Ovary (tissue), 9 donors: Measurements from ENCODE around the gene UST. TPM values are rescaled to one million over a fixed set of nuclear protein-coding genes. Genes with fewer than 3 reads are reported as not detected.

Experiments
- DNase-seq, 5 donors: peaks; one replicate each; pipeline ENCODE4 v3.0.0-alpha.2; 2019 to 2020
- H3K27ac ChIP-seq, 2 donors: fragments of 200-600 bp; one replicate each; pipeline versions ENCODE4 v1.5.1 to v1.8.0; 2019 to 2022
- H3K27me3 ChIP-seq: fragments of 200-600 bp; one replicate; pipeline ENCODE4 v1.8.0; 2022
- H3K36me3 ChIP-seq: fragments of 200-600 bp; sonication (generic); one replicate; pipeline ENCODE4 v1.5.1; 2019
- H3K4me1 ChIP-seq: one replicate; pipeline ENCODE4 v1.8.1; 2013; ENCODE audit warnings: mild to moderate bottlenecking, moderate library complexity; ENCODE audit not compliant: insufficient read depth
- H3K4me3 ChIP-seq: fragments of 200-600 bp; sonication (generic); one replicate; pipeline ENCODE4 v1.5.1; 2017
- H3K9me3 ChIP-seq, 2 donors: fragments of 200-600 bp in 1 of 2; sonication (generic) in 1 of 2; one replicate each; pipeline versions ENCODE4 v1.5.1 to v1.8.1; 2013 to 2019; ENCODE audit warnings: mild to moderate bottlenecking in 1 of 2, moderate library complexity in 1 of 2
- EP300 ChIP-seq: sonication (generic); formaldehyde crosslinking; IDR thresholded peaks from one replicate; pipeline ENCODE4 v1.6.1; 2017; ENCODE audit warnings: antibody characterized with exemption
- POLR2A ChIP-seq: fragments of 450-650 bp; IDR thresholded peaks from one replicate; pipeline ENCODE4 v1.6.1; 2017; ENCODE audit warnings: antibody characterized with exemption, mild to moderate bottlenecking, moderate library complexity
- WGBS, 3 donors: extraction: QIAGEN DNeasy Blood & Tissue Kit in 1 of 3; methylation state at CpG; one replicate each; pipeline versions ENCODE4 v1.1.5 to v1.1.7; 2013 to 2017; 5-methylcytosine and 5-hydroxymethylcytosine counted together
- intact Hi-C, 4 donors: fragments of 100-400 bp; cut with DNase I; formaldehyde crosslinking; loops; one replicate each; pipeline versions ENCODE4 v1.11.0 to v1.15.1; 2022 to 2023
- polyA plus RNA-seq, 2 donors: library from polyadenylated mRNA; stranded (reverse); fragments of 200-250 nt in 1 of 2; fragments of 350-450 nt in 1 of 2; fragmentation: Illumina TruSeq in 1 of 2; extraction: RNeasy Lipid Tissue Mini Kit (QIAGEN cat#74804) in 1 of 2; gene quantifications; one replicate each; pipeline ENCODE4 v1.2.3, GENCODE V29; 2013 to 2014
- total RNA-seq, 7 donors: library from RNA; depleted of rRNA in 2 of 7; stranded (reverse); fragments of >200 nt in 2 of 7; fragmentation: NEBNext Ultra II Directional in 3 of 7; extraction: Animal tissue kit (Norgen Biotek cat#: 25700) in 3 of 7; gene quantifications; one replicate each; pipeline versions ENCODE4 v1.1.0 to v1.2.4, GENCODE V29; 2016 to 2023
- TF ChIP-seq, protein P1 (sequence below), 3 donors: fragments of 450-650 bp in 2 of 3; fragments of 200-600 bp in 1 of 3; IDR thresholded peaks; one replicate each; pipeline versions ENCODE4 v1.5.1 to v1.8.0; 2016 to 2022; ENCODE audit warnings: antibody characterized with exemption in 3 of 3, mild to moderate bottlenecking in 1 of 3
- donor health status: DM: no; HTN: no; CAD: no; lungs with moderate emphysema.
- donor health status: DM: no; HTN: no; CAD: no.
- donor health status: Bipolar disorder and iron deficiency.
- donor health status: DM: yes; HTN: yes; CAD: no.
- donor health status: DM: no; HTN: no; CAD: no.
- donor health status: DM: yes; HTN: yes; CAD: no.

The UST gene
- total and polyA plus RNA-seq, 9 donors, result 11.8 to 20.1 (median 16.5) TPM

DNA sequence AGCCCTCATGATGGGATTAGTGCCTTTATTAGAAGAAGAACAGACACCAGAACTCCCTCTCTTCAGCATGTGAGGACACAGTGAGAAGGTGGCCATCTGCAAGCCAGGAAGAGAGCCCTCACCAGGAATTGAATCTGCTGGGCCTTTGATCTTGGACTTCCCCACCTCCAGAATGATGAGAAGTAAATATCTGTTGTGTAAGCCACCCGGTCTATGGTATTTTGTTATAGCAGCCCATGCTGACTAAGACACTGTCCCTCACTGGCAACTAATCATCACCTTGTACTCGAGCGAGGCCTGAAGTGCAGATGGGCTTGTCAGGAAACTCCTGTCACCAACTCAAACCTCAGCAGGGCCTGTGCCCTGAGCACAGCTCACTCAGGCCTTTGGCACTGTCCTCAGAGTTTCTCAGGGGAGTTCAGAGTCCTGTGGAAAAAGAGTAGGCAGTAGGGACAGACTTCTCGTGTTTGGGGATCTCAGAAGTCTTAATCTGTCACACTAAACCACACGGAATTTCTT, 62.0 kb downstream of the UST start:
- H3K4me3 ChIP-seq, result no peak overlapping the region
- DNase-seq, result no peak
- intact Hi-C loops, result no loop called here
- H3K27ac ChIP-seq, result no peak overlapping the region
- TF ChIP-seq POLR2A (no peak), EP300 (no peak)
- TF ChIP-seq, protein P1, sequence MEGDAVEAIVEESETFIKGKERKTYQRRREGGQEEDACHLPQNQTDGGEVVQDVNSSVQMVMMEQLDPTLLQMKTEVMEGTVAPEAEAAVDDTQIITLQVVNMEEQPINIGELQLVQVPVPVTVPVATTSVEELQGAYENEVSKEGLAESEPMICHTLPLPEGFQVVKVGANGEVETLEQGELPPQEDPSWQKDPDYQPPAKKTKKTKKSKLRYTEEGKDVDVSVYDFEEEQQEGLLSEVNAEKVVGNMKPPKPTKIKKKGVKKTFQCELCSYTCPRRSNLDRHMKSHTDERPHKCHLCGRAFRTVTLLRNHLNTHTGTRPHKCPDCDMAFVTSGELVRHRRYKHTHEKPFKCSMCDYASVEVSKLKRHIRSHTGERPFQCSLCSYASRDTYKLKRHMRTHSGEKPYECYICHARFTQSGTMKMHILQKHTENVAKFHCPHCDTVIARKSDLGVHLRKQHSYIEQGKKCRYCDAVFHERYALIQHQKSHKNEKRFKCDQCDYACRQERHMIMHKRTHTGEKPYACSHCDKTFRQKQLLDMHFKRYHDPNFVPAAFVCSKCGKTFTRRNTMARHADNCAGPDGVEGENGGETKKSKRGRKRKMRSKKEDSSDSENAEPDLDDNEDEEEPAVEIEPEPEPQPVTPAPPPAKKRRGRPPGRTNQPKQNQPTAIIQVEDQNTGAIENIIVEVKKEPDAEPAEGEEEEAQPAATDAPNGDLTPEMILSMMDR (IDR thresholded peaks at IDR 0.05), result no peak
- peaks cover 7% of the 10 kb centered on the region for H3K4me1 ChIP-seq
- H3K9me3 ChIP-seq, result no peaks in the 10 kb centered on the region
- 90 to 97% (median 97%) methylated on average over 5 of the region's 5 CpGs for WGBS, 3 donors
- no peaks in the 10 kb centered on the region for H3K36me3 ChIP-seq
- no peaks in the 10 kb centered on the region for H3K27me3 ChIP-seq

DNA sequence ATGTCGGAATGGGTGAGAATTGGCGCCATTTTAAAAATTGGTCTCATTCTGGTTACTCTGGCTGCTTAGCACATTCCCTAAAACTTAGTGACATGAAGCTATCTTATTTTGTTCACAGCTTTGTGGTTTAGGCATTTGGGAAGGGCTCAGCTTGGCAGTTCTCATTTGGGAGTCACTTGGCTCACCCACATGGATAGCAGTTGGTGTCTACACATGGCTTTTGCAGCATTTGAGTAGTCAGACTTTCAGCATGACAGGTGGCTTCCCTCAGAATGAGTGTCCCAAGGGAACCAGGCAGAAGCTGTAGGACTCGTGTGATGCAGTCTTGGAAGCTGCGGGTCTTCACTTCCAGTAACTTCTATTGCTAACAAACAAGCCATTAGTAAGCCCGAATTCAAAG, 64.6 kb downstream of the UST start:
- Histone ChIP-seq H3K27me3 (no peaks in the 10 kb centered on the region), H3K4me1 (peaks cover 3% of the 10 kb centered on the region), H3K9me3 (no peaks in the 10 kb centered on the region), H3K36me3 (no peaks in the 10 kb centered on the region), H3K27ac (no peak overlapping the region), H3K4me3 (no peak overlapping the region)
- TF ChIP-seq EP300 (no peak), POLR2A (no peak)
- intact Hi-C loops, result no loop called here
- no peak for DNase-seq
- WGBS, 3 donors, result 79 to 83% (median 82%) methylated on average over 5 of the region's 5 CpGs

DNA sequence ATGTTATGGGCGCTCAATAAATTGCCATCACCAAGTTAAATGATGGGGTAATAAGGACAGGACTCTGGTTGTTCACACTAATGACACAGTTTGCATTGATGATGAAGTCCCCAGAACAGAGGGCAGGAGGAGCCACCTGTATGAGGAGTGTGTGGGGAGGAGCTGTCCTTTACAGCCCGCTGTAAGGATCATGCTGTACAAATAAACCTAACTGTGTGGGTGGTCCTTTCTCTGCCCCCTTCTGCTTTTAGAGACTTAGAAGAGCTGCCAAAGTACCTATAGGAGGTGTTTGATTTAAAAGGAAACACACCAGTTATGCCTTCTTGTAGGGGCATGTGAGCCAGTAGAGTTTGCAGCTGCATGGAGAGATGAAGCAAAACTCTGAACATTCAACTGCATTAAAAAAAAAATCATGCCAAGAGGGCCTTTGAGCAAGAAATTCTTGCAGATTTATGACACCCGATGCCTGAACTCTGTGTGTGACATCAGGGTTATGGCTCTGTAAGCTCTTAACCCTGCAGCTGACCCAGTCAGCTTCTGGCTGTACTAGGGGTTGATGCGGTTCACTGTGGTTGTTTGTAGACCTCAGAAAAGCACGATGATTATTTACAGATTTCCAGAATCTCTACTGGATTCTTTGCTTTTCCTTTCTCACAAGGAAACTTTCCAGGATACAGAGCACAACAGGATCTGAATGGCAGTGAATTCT, 67.4 kb downstream of the UST start:
- 54 to 69% (median 65%) methylated on average over 5 of the region's 5 CpGs for WGBS, 3 donors
- TF ChIP-seq POLR2A, result no peak
- TF ChIP-seq EP300, result no peak
- TF ChIP-seq, protein P1 (IDR thresholded peaks at IDR 0.05), result no peak
- Histone ChIP-seq H3K4me3 (no peak overlapping the region), H3K27ac (no peak overlapping the region), H3K27me3 (no peaks in the 10 kb centered on the region), H3K36me3 (no peaks in the 10 kb centered on the region), H3K9me3 (no peaks in the 10 kb centered on the region), H3K4me1 (peaks cover 5% of the 10 kb centered on the region)
- no peak for DNase-seq
- intact Hi-C loops, result no loop called here

DNA sequence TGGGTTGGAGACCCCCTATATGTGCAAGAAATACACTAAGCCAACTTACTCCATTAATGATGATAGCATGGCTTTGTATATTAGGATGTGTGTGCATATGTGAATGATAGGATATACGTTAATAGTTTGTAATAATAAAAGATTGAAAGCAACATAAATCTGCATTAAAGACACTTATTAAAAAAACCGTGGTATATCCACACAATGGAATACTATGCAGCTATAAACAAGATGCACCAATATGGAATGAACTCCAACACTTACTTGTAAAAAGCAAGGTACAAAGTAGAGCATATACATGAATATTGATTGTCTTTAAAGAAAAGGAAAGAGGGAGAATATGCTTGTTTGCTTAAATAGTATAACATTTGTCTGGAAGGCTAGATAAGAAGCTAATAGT, 68.0 kb downstream of the UST start:
- DNase-seq, result no peak
- intact Hi-C loops, result no loop called here
- no peaks in the 10 kb centered on the region for H3K36me3 ChIP-seq
- no peaks in the 10 kb centered on the region for H3K27me3 ChIP-seq
- no peak overlapping the region for H3K4me3 ChIP-seq
- TF ChIP-seq POLR2A (no peak), EP300 (no peak)
- TF ChIP-seq, protein P1 (IDR thresholded peaks at IDR 0.05), result no peak
- H3K27ac ChIP-seq, result no peak overlapping the region
- WGBS, 3 donors, result 96 to 98% (median 96%) methylated on average over 2 of the region's 2 CpGs
- H3K4me1 ChIP-seq, result peaks cover 5% of the 10 kb centered on the region
- no peaks in the 10 kb centered on the region for H3K9me3 ChIP-seq

DNA sequence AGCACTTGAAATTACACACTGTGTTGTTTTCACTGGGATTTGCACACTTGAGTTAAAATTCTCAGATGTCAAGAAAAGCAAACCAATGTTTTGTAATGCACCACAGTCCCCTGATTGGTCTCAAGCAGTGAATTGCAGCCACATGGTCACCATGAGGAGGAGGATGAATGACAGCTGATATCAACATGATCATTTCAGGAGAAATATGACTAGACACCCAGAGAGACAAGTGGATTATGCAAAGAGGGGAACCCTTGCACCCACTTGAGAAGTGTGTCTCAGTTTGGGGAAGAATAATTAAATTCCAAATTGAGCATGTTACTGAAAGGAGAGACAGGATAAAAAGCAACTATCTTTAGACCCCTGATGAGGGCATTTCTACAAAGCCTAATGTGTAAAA, 69.3 kb downstream of the UST start:
- Histone ChIP-seq H3K36me3 (no peaks in the 10 kb centered on the region), H3K27ac (no peak overlapping the region), H3K27me3 (no peaks in the 10 kb centered on the region), H3K4me1 (peaks cover 5% of the 10 kb centered on the region), H3K4me3 (no peak overlapping the region), H3K9me3 (no peaks in the 10 kb centered on the region)
- intact Hi-C loops, result no loop called here
- DNase-seq, result no peak
- TF ChIP-seq, protein P1 (IDR thresholded peaks at IDR 0.05), result no peak
- TF ChIP-seq EP300 (no peak), POLR2A (no peak)
